ENCODE measurements around the gene TUBGCP6.

The TUBGCP6 gene

DNA sequence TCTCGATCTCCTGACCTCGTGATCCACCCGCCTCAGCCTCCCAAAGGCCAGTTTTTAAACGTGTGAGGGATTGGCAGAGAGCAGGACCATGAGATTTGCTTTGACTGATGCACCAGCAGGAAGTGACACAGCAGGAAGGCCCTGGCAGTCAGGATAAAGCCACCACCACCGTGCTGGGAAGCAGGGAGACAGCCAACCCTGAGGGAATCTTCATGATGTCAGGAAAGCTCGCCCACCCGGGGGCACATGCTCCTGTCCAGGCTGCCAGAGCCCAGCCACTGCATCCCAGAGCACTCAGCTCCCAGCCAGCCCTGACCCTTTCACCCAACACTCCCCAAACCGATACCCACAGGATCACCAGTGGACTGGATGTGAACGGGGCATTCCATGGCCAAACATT, 6.1 kb downstream of the TUBGCP6 start:
- ATAC-seq: no peak
- no peak for TF ChIP-seq ZNF8 (CRISPR knock-in tag; IDR thresholded peaks at IDR 0.05)
- TF ChIP-seq, protein P1, sequence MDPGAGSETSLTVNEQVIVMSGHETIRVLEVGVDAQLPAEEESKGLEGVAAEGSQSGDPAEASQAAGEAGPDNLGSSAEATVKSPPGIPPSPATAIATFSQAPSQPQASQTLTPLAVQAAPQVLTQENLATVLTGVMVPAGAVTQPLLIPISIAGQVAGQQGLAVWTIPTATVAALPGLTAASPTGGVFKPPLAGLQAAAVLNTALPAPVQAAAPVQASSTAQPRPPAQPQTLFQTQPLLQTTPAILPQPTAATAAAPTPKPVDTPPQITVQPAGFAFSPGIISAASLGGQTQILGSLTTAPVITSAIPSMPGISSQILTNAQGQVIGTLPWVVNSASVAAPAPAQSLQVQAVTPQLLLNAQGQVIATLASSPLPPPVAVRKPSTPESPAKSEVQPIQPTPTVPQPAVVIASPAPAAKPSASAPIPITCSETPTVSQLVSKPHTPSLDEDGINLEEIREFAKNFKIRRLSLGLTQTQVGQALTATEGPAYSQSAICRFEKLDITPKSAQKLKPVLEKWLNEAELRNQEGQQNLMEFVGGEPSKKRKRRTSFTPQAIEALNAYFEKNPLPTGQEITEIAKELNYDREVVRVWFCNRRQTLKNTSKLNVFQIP (CRISPR knock-in tag; IDR thresholded peaks at IDR 0.05; ENCODE audit: borderline replicate concordance, low read depth): no peak
- TF ChIP-seq, protein P2, sequence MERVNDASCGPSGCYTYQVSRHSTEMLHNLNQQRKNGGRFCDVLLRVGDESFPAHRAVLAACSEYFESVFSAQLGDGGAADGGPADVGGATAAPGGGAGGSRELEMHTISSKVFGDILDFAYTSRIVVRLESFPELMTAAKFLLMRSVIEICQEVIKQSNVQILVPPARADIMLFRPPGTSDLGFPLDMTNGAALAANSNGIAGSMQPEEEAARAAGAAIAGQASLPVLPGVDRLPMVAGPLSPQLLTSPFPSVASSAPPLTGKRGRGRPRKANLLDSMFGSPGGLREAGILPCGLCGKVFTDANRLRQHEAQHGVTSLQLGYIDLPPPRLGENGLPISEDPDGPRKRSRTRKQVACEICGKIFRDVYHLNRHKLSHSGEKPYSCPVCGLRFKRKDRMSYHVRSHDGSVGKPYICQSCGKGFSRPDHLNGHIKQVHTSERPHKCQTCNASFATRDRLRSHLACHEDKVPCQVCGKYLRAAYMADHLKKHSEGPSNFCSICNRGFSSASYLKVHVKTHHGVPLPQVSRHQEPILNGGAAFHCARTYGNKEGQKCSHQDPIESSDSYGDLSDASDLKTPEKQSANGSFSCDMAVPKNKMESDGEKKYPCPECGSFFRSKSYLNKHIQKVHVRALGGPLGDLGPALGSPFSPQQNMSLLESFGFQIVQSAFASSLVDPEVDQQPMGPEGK (CRISPR knock-in tag; IDR thresholded peaks at IDR 0.05; ENCODE audit: borderline replicate concordance): no peak
- TF ChIP-seq BACH2 (CRISPR knock-in tag; IDR thresholded peaks at IDR 0.05; ENCODE audit: borderline replicate concordance): no peak
- TF ChIP-seq ZFP3 (CRISPR knock-in tag; IDR thresholded peaks at IDR 0.05): no peak
- no peak for TF ChIP-seq SNAI2 (CRISPR knock-in tag; IDR thresholded peaks at IDR 0.05)

DNA sequence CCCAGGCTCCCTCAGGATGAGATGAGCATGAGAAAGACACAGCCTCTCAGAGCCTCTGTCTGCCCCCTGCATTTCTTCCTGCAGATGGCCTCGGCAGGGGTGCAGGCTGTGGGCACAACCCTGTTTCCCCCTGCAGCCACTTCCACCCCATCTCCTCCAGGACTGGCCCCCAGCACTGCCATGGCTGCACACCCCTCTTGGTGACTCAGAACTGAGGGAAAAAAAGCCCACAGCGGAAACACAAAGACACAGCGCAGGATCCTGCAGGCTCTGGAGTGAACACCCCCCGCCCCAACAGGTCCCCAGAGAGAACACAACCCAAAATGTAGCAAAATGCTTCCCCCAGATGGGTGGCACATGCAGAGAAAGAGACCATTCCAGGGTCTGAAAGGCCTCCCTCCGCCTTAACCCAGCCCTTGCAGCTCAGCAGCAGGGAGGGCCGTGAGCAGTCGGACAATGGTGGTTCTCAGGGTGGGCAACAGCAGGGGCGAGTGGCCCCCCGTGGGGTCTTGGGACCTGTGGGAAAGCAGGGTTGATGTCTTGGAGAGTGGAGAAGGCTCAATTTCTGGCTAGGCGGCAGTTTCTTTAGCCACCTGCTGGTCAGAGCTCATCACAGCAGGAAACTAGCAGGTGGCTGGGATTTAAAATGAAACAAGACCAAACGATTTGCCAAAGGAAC, 8.0 kb downstream of the TUBGCP6 start:
- ATAC-seq: peak; percentile 40; the same call in 1 of the 3 replicates
- no peak for TF ChIP-seq ZNF70 (CRISPR knock-in tag; IDR thresholded peaks at IDR 0.05)
- no peak for TF ChIP-seq BACH2 (CRISPR knock-in tag; IDR thresholded peaks at IDR 0.05; ENCODE audit: borderline replicate concordance)
- TF ChIP-seq ESRRG (CRISPR knock-in tag; IDR thresholded peaks at IDR 0.05): no peak
- TF ChIP-seq ZNF565 (CRISPR knock-in tag; conservative IDR thresholded peaks at IDR 0.05; ENCODE audit: low read depth): no peak
- TF ChIP-seq RARB (CRISPR knock-in tag; IDR thresholded peaks at IDR 0.05): no peak
- no peak for TF ChIP-seq TOX (CRISPR knock-in tag; IDR thresholded peaks at IDR 0.05; ENCODE audit: borderline replicate concordance)
- TF ChIP-seq, protein P3, sequence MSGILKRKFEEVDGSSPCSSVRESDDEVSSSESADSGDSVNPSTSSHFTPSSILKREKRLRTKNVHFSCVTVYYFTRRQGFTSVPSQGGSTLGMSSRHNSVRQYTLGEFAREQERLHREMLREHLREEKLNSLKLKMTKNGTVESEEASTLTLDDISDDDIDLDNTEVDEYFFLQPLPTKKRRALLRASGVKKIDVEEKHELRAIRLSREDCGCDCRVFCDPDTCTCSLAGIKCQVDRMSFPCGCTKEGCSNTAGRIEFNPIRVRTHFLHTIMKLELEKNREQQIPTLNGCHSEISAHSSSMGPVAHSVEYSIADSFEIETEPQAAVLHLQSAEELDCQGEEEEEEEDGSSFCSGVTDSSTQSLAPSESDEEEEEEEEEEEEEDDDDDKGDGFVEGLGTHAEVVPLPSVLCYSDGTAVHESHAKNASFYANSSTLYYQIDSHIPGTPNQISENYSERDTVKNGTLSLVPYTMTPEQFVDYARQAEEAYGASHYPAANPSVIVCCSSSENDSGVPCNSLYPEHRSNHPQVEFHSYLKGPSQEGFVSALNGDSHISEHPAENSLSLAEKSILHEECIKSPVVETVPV (CRISPR knock-in tag; IDR thresholded peaks at IDR 0.05): no peak
- no peak for TF ChIP-seq GLIS3 (CRISPR knock-in tag; IDR thresholded peaks at IDR 0.05)

DNA sequence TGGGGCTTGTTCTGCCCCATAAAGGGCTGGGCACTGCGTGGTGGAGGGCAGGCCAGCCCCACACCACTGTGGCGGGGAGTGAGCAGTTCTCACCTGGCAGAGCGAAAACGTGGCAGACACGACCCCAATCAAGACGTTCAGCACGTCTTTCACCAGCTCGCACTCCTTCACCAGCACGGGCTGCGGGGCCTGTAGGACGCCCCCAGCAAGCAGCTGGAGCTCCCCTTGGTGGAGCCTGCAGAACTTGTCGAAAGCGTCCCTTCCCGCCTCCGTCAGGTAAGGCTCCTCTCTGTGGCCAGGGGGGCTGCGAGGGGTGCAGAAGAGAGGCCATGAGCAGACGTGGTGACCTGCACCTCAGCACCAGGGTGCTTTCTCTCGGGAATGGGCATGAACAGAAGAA, 11.6 kb downstream of the TUBGCP6 start:
- no peak for ATAC-seq
- no peak for TF ChIP-seq BACH2 (CRISPR knock-in tag; IDR thresholded peaks at IDR 0.05; ENCODE audit: borderline replicate concordance)
- TF ChIP-seq ESRRG (CRISPR knock-in tag; IDR thresholded peaks at IDR 0.05): no peak
- no peak for TF ChIP-seq ISL1 (CRISPR knock-in tag; IDR thresholded peaks at IDR 0.05)
- no peak for TF ChIP-seq ZFP3 (CRISPR knock-in tag; IDR thresholded peaks at IDR 0.05)
- no peak for TF ChIP-seq ZC3H10 (CRISPR knock-in tag; IDR thresholded peaks at IDR 0.05)

DNA sequence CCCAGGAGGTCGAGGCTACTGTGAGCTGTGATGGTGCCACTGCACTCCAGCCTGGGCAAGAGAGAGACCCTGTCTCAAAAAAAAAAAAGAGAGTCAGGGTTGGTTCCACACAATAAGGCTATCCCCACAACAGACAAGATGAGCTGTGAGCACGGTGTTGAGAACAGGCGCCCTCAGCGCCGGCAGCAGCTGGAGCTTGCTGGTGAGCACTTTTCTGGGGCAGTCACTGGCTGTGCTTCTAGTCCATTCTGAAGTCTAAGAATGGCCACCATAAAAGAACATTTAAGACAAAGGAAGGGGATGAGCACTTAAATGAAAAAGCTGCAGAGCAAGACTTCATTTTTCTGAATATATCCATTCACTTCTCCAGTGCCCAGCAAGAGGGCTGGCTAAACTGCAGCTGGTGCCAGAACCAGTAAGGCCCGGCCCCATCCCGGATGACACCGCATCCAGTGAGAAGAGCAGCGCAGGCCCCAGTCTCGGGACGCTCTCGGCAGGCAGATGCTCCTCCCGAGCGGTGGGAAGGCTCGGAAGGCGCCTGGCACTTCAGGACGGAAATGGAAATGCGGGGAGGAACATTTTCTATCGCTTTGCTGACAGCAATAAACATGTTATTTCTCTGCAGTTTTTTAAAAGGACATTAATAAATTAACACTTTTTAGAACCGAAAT, 12.2 kb downstream of the TUBGCP6 start:
- TF ChIP-seq GLIS3 (CRISPR knock-in tag; IDR thresholded peaks at IDR 0.05) (no peak), TOX (CRISPR knock-in tag; IDR thresholded peaks at IDR 0.05; ENCODE audit: borderline replicate concordance) (no peak), ARNTL (CRISPR knock-in tag; IDR thresholded peaks at IDR 0.05; ENCODE audit: borderline replicate concordance, low read depth) (no peak), ZFP30 (CRISPR knock-in tag; IDR thresholded peaks at IDR 0.05) (no peak)
- TF ChIP-seq, protein P2 (CRISPR knock-in tag; IDR thresholded peaks at IDR 0.05; ENCODE audit: borderline replicate concordance): no peak

DNA sequence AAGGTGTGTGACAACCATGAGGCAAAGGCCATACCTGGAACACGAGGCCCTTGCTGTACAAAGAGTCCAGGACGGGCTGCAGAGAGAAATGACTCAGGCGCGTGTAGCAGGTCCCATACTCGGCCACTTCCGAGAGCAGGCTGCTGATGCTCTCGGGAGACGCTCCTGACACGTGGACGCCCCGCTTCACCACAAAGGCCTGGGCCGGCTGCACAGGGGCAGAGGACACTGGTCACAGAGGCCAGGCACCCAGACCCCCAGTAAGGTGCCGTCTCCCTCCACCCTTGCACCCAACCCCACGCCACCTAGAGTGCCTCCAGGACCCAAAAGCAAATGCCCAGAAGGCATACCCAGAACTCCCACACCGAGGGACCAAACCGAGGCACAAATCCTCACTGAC, 15.5 kb downstream of the TUBGCP6 start:
- TF ChIP-seq ZFP3 (CRISPR knock-in tag; IDR thresholded peaks at IDR 0.05) (no peak), RARB (CRISPR knock-in tag; IDR thresholded peaks at IDR 0.05) (no peak)
- ATAC-seq: no peak

More for the DNA sequence above, 12.2 kb downstream of the TUBGCP6 start:
- ATAC-seq: no peak

All from SK-N-SH treated with all-trans-retinoic acid at 6 μM for 48 hours (cell line).